ENCODE data around the gene GLRX5. TPM values are rescaled to one million over a fixed set of nuclear protein-coding genes. Genes with fewer than 3 reads are reported as not detected.

GLRX5 gene
- total RNA-seq, 1 donor from 2014 or later, result 33.4 TPM

GRCh38 chr14:95491936-95492608 is 42.8 kb upstream of the GLRX5 start:
- Mint-ChIP-seq H3K36me3 (ENCODE audit: low read depth) (no peaks in the 10 kb centered on the region), H3K4me1 (ENCODE audit: low read depth) (peaks cover 45% of the 10 kb centered on the region)

GRCh38 chr14:95493503-95493902 is 41.3 kb upstream of the GLRX5 start:
- Mint-ChIP-seq H3K9me3 (ENCODE audit: low read depth) (peaks cover 6% of the 10 kb centered on the region), H3K27me3 (ENCODE audit: low read depth) (no peaks in the 10 kb centered on the region), H3K4me1 (ENCODE audit: low read depth) (peaks cover 42% of the 10 kb centered on the region), H3K27ac (ENCODE audit: unreplicated experiment) (no peak overlapping the region), H3K36me3 (ENCODE audit: low read depth) (no peaks in the 10 kb centered on the region), H3K4me3 (ENCODE audit: unreplicated experiment) (no peak overlapping the region)
- TF ChIP-seq CTCF (IDR thresholded peaks at IDR 0.05), result no peak
- DNase-seq (ENCODE audit: low spot score), result no peak

More at GRCh38 chr14:95491936-95492608, 42.8 kb upstream of the GLRX5 start:
- DNase-seq (ENCODE audit: low spot score), result no peak
- no peaks in the 10 kb centered on the region for H3K27me3 Mint-ChIP-seq (ENCODE audit: low read depth)
- H3K4me3 Mint-ChIP-seq (ENCODE audit: unreplicated experiment), result no peak overlapping the region
- no peak overlapping the region for H3K27ac Mint-ChIP-seq (ENCODE audit: unreplicated experiment)
- no peak for TF ChIP-seq CTCF (IDR thresholded peaks at IDR 0.05)
- H3K9me3 Mint-ChIP-seq (ENCODE audit: low read depth), result peaks cover 6% of the 10 kb centered on the region

- Mint-ChIP-seq H3K36me3 (ENCODE audit: low read depth) (no peaks in the 10 kb centered on the region), H3K4me1 (ENCODE audit: low read depth) (peaks cover 43% of the 10 kb centered on the region), H3K27me3 (ENCODE audit: low read depth) (no peaks in the 10 kb centered on the region), H3K4me3 (ENCODE audit: unreplicated experiment) (no peak overlapping the region), H3K9me3 (ENCODE audit: low read depth) (peaks cover 6% of the 10 kb centered on the region), H3K27ac (ENCODE audit: unreplicated experiment) (no peak overlapping the region)
- no peak for TF ChIP-seq CTCF (IDR thresholded peaks at IDR 0.05)
- no peak for DNase-seq (ENCODE audit: low spot score)
These were observed 40.9 kb upstream of the GLRX5 start for GRCh38 chr14:95493976-95494375.

GRCh38 chr14:95494456-95494855 is 40.4 kb upstream of the GLRX5 start:
- peaks cover 6% of the 10 kb centered on the region for H3K9me3 Mint-ChIP-seq (ENCODE audit: low read depth)
- no peak for DNase-seq (ENCODE audit: low spot score)
- H3K4me3 Mint-ChIP-seq (ENCODE audit: unreplicated experiment), result no peak overlapping the region
- H3K36me3 Mint-ChIP-seq (ENCODE audit: low read depth), result no peaks in the 10 kb centered on the region
- TF ChIP-seq CTCF (IDR thresholded peaks at IDR 0.05), result no peak
- H3K27ac Mint-ChIP-seq (ENCODE audit: unreplicated experiment), result no peak overlapping the region
- H3K4me1 Mint-ChIP-seq (ENCODE audit: low read depth), result peaks cover 38% of the 10 kb centered on the region
- no peaks in the 10 kb centered on the region for H3K27me3 Mint-ChIP-seq (ENCODE audit: low read depth)

GRCh38 chr14:95495076-95495475 is 39.8 kb upstream of the GLRX5 start:
- no peak for TF ChIP-seq CTCF (IDR thresholded peaks at IDR 0.05)
- Mint-ChIP-seq H3K9me3 (ENCODE audit: low read depth) (peaks cover 6% of the 10 kb centered on the region), H3K4me3 (ENCODE audit: unreplicated experiment) (no peak overlapping the region), H3K36me3 (ENCODE audit: low read depth) (no peaks in the 10 kb centered on the region), H3K4me1 (ENCODE audit: low read depth) (peaks cover 34% of the 10 kb centered on the region), H3K27me3 (ENCODE audit: low read depth) (no peaks in the 10 kb centered on the region), H3K27ac (ENCODE audit: unreplicated experiment) (no peak overlapping the region)
- no peak for DNase-seq (ENCODE audit: low spot score)
